ENCODE results near the gene SLC27A6.
"Not testable (repeated sequence)": the region's sequence is repeated elsewhere in the genome, so short reads cannot be mapped to it uniquely, and the experiment has no call there.

The SLC27A6 gene

DNA sequence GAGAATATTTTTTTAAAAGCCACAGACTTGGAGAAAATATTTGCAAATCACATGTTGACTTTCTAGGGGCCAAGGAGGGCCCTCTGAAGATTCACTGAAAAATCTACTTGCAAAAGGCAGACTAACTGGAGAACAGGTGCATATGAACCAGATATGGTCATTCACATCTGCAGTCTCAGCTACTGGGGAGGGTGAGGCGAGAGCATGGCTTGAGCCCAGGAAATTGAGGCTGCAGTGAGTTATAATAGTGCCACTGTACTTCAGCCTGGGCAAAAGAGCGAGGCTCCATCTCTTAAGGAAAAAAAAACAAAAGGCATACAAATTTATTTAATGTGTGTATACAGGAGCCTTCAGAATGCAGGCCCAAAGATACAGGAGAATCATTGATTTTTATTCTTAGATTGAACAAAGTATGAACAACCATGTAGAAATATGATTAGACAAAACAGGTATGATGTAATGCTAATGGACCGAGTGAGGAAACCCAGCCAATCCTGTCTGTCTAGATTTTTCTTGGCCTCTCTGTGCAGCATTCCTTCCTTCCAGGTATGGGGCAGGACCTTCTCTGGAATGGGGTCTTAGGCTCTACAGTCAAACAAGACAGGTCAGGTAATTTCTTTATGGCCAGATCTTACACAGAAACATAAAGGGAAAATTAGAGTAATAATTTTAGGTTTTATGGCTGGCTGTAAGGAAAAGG, 15.3 kb upstream of the SLC27A6 start:
- no peak for DNase-seq (ENCODE audit: extremely low read depth, low read depth)
- TF ChIP-seq, protein P1, sequence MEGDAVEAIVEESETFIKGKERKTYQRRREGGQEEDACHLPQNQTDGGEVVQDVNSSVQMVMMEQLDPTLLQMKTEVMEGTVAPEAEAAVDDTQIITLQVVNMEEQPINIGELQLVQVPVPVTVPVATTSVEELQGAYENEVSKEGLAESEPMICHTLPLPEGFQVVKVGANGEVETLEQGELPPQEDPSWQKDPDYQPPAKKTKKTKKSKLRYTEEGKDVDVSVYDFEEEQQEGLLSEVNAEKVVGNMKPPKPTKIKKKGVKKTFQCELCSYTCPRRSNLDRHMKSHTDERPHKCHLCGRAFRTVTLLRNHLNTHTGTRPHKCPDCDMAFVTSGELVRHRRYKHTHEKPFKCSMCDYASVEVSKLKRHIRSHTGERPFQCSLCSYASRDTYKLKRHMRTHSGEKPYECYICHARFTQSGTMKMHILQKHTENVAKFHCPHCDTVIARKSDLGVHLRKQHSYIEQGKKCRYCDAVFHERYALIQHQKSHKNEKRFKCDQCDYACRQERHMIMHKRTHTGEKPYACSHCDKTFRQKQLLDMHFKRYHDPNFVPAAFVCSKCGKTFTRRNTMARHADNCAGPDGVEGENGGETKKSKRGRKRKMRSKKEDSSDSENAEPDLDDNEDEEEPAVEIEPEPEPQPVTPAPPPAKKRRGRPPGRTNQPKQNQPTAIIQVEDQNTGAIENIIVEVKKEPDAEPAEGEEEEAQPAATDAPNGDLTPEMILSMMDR (IDR thresholded peaks at IDR 0.05; ENCODE audit: low read depth, low read length) = no peak

DNA sequence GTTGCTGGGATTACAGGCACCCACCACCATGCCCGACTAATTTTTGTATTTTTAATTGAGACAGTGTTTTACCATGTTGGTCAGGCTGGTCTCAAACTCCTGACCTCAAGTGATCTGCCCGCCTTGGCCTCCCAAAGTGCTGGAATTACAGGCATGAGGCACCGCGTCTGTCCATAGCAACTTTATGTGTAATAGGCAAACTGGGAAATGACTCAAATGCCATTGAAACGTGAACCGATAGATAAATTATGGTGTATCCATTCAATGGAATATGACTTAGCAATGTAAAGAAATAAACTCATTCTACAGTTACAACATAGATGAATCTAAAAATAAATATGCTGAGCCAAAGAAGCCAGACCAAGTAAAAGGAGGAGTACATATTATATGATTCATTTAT, 14.0 kb upstream of the SLC27A6 start:
- not testable (repeated sequence) for DNase-seq (ENCODE audit: extremely low read depth, low read depth)

GRCh38 chr5:128956164-128956563, 9.1 kb upstream of the SLC27A6 start:
- TF ChIP-seq, protein P1 (IDR thresholded peaks at IDR 0.05; ENCODE audit: low read depth, low read length) = no peak
- no peak for DNase-seq (ENCODE audit: extremely low read depth, low read depth)

DNA sequence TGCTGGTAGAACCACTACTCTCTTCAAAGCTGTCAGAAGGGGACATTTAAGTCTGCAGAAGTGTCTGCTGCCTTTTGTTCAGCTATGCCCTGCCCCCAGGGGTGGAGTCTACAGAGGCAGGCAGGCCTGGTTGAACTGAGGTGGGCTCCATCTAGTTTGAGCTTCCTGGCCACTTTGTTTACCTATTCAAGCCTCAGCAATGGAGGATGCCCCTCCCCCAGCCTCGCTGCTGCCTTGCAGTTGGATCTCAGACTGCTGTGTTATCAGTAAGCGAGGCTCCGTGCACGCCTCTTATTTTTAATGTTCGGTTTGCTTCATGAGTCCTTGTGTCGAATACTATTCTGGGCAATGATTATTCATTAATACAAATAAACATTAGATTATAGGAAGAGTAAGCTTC, 3.1 kb upstream of the SLC27A6 start:
- TF ChIP-seq, protein P1 (IDR thresholded peaks at IDR 0.05; ENCODE audit: low read depth, low read length) = no peak

GRCh38 chr5:128965638-128966302, 482 bp downstream of the SLC27A6 start:
- TF ChIP-seq, protein P1 (IDR thresholded peaks at IDR 0.05; ENCODE audit: low read depth, low read length) = no peak
- DNase-seq (ENCODE audit: extremely low read depth, low read depth) = no peak

More for the DNA sequence above, 3.1 kb upstream of the SLC27A6 start:
- DNase-seq (ENCODE audit: extremely low read depth, low read depth) = no peak

DNA sequence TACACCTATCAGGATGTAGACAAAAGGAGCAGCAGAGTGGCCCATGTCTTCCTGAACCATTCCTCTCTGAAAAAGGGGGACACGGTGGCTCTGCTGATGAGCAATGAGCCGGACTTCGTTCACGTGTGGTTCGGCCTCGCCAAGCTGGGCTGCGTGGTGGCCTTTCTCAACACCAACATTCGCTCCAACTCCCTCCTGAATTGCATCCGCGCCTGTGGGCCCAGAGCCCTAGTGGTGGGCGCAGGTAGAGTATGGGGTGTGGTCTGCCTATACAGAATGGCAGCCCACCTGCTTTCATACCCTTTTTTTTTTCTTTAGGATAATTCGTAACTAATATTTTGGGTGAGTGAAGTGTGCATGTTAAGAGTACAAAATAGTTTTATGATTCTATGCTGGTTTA, 1.1 kb downstream of the SLC27A6 start:
- TF ChIP-seq, protein P1 (IDR thresholded peaks at IDR 0.05; ENCODE audit: low read depth, low read length) = no peak
- no peak for DNase-seq (ENCODE audit: extremely low read depth, low read depth)

DNA sequence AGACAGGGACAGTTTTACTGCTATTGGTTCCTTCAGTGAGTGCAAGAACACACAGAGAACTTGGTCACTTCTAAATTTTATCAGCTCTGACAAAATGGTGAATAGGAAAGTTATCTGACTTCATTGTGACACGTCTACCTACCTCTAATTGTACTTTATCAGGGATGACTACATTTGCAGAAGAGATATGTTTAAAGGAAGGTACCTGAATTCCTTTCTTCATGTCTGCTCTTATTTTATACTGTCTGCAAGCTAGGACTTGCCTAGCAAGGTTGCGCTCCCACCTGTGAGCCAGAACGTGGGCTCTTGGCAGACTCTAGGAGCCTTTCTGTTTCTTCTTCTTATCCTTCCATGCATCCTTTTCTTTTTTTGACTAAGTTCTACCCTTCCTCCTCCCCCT, 1.6 kb downstream of the SLC27A6 start:
- DNase-seq (ENCODE audit: extremely low read depth, low read depth) = no peak
- TF ChIP-seq, protein P1 (IDR thresholded peaks at IDR 0.05; ENCODE audit: low read depth, low read length) = no peak

Measured in AG09319 (cell line).